ENCODE results near the gene HTR2C.

GRCh38 chrX:114797494-114797893 lies 213.6 kb downstream of the HTR2C start:
- TF ChIP-seq CTCF (IDR thresholded peaks at IDR 0.05) (no peak), POLR2A (IDR thresholded peaks at IDR 0.05) (no peak)

Measured in prostate gland (tissue), 2 donors.